HG03520 (cell line): ENCODE data around the gene PRKAR1B.

Source experiments
- ATAC-seq: cut with Tn5 transposase; IDR thresholded peaks from one replicate; pipeline ENCODE4 v1.9.1; 2021; ENCODE audit warnings: mild to moderate bottlenecking, moderate library complexity; ENCODE audit not compliant: unreplicated experiment

Gene PRKAR1B

DNA sequence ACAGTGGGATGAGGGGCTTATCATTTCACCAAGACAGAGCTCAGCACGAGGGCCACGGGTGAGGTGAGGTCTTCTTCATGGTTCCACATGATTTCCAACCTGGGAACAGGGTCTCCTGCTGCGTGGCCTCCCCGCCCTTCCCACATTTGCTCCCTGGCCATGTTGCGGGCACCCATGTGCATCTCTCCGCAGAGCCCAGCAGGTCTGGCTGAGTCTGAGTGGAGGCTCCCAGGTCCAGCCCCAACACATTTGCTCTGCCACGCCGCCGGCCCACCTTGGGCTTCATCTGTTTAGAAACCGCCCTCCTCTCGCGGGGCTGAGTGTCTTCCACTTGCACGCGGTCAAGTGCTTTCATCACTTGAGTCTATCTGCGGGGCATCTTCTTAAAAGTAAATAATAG lies 14.8 kb upstream of the PRKAR1B start:
- ATAC-seq, result no peak

DNA sequence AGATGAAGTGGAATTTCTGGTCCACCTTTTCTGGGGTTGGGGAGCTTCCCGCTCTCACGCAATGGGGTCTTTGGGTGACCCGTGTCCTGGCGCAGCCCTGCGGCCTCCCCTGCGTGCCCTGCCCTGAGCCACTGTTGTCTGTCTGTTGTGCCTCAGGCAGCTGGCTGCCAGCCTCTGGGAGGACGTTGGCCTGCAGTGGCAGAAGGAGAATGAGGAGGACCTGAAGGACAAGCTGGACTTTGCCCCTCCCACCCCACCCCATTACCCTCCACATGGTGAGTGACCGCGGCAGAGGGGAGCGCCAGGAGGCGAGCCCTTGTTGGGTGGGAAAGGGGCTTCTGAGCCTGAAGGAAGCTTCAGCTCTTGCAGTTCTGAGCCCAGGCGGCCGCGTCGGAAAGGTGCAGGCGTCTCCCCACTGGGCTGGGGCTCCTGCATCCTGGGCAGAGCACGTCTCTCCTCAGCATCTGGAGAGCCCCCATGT lies 14.2 kb upstream of the PRKAR1B start:
- no peak for ATAC-seq

DNA sequence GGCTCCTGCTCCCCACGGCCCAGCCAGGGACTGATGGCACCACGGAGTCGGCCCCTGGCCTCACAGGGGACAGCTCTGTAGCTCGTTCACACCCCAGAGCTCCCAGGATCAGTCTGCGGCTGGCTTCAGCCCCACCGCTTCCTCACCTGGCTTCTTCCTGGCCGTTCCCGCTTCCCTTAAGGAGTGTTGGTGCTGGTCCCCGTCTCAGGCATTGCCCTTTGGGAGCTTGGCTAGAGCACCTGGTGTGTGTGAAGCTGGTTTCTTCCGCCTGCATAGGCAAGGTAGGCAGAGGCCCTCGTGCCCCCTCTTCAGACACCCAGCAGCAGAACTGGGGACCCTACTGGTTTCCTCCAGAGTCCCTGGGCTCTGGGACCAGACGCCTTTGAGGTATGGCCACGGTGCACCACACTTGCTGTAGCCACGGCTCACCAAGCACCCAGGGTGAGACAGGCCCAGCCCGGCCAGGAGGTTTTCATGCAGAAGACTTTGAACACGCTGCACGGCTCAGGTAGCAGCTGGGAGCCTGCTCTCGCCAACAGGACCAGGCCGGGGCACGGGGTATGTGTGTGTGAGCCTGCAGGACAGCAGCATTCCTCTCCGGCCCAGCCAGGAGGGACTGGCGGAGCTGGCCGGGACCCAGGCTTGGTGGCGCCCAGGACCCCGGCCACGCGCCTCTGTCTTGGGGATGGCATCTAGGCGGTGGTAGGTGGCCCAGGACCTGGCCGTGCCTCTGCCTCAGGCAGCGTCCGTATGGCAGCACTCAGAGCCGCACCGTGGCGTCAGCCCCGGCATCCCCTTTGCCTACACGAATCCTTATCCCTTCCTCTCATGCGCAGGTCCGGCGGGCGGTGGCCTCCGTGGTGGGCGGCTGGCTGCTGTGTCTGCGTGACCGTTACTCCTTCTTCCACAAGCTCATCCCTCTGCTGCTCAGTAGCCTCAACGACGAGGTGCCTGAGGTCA lies 13.2 kb upstream of the PRKAR1B start:
- no peak for ATAC-seq

GRCh38 chr7:739455-739982 lies 12.4 kb upstream of the PRKAR1B start:
- ATAC-seq, result no peak

- ATAC-seq, result no peak
Observed at GRCh38 chr7:738723-739454, 11.8 kb upstream of the PRKAR1B start.

- no peak for ATAC-seq
Observed at GRCh38 chr7:738241-738640, 11.2 kb upstream of the PRKAR1B start.

GRCh38 chr7:734808-735207 lies 7.7 kb upstream of the PRKAR1B start:
- ATAC-seq, result no peak

DNA sequence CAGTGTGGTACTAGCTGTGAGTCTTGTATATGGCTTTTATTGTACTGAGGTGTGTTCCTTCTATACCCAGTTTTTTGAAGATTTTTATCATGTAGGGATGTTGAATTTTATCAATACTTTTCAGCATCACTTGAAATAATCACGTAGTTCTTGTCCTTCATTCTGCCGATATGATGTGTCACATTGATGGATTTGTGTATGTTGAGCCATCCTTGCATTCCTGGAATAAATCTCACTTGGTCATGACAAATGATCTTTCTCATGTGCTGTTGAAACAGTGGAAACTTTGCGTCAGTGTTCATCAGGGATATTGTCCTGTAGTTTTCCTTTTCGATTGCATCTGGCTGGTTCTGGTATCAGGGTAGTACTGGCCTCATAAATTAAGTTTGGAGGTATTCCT lies 7.1 kb upstream of the PRKAR1B start:
- no peak for ATAC-seq

- no peak for ATAC-seq
Observed at GRCh38 chr7:732556-732955, 5.5 kb upstream of the PRKAR1B start.

DNA sequence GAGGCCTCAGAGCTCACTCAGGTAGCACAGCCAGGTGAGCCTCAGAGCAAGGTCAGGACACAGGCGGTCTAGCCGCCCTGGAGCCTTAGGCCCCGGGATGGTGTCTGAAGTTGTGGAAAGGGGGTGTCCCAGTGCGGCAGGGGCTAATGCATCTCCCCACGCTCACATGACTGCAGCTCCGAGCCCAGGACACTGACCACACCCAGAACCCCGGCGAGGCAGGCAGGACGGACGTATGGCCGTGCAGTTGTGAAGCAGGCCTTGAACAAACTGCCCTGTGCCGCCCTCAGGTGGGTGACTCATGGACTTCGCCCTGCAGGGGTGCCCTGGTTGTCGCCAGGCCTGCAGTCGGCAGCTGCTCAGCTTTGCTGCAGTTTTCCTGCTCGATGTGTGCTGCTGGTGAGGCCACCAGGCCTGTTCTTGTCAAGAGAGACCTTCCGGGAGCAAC lies 5.0 kb upstream of the PRKAR1B start:
- no peak for ATAC-seq

GRCh38 chr7:731440-732085 lies 4.5 kb upstream of the PRKAR1B start:
- no peak for ATAC-seq

DNA sequence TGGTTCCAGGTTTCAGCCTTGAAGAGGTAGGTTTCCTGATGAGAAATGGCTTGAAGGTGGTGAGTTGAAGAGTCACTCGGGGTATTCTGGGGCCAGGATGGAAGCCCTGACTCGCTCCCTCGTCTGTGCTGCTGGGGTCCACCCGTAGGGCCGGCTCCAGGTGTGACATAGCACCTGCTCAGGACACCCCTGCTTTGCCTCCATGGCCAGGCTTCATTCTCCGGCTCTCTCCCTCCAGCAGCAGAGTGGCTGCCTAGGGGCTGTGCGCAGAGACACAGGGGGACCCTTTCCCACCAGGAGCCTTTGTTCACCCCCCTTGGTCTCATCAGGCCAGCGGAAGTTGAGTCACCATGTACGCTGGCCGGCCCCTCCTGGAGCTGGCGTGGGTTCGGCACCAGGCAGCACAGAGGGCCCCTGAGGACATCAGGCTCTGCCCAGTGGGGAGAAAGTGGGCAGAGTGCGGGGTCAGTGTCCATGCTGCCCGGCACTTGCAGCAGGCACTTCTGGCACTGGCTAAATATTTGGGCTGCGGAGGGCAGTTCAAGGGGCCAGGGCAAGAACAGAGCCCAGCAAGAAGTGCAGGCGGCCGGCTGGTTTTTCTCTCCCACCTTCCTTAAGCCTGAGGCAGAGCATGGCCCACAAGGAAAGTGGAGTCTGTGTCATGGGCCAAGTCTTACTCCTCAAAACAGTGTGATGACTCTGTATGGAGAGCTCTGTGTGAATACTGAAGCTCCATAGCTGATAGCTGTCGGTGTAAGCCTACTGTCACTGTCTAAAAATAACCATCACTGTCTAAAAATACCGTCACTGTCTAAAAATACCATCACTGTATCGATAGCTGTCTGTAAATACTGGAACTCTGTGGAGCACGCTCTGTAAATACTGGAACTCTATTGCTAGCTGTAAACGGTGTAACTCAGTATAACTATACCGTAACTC lies 3.7 kb upstream of the PRKAR1B start:
- ATAC-seq, result no peak

GRCh38 chr7:729140-730000 lies 2.3 kb upstream of the PRKAR1B start:
- ATAC-seq, result no peak

- ATAC-seq, result no peak
Observed at GRCh38 chr7:728602-729001, 1.5 kb upstream of the PRKAR1B start.

- ATAC-seq, result no peak
Observed at GRCh38 chr7:727806-728460, 852 bp upstream of the PRKAR1B start.

DNA sequence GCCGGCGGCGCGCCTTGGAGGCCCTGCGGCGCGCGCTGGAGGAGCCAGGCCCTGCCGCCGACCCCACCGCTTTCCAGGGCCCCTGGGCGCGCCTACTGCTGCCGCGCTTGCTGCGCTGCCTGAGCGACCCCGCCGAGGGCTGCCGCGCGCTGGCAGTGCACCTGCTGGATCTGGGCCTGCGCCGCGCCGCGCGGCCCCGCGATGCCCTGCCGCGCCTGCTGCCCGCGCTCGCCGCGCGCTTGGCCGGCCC lies 302 bp downstream of the PRKAR1B start:
- peak; percentile 25 for ATAC-seq

- ATAC-seq, result peak; percentile 79
Observed at GRCh38 chr7:726084-726853, 812 bp downstream of the PRKAR1B start, which contains the start of gene DNAAF5. DNAAF5 (plus strand) TSS chr7:726699; CDS start chr7:726721, 22 bp downstream.
